Neural progenitor cell (in vitro differentiated cells): Measurements from ENCODE around the gene IGF2. TPM values are rescaled to one million over a fixed set of nuclear protein-coding genes. Genes with fewer than 3 reads are reported as not detected.

Experiments used
- DNase-seq: peaks from one replicate; pipeline ENCODE4 v3.0.0-alpha.2; 2016; ENCODE audit warnings: low spot score
- H2AFZ ChIP-seq: fragments of 200-600 bp; sonication (generic); replicated peaks from 2 replicates; pipeline ENCODE4 v1.6.1; 2016; ENCODE audit warnings: antibody characterized with exemption
- H3F3A ChIP-seq: fragments of 200-600 bp; sonication (generic); 2 replicates; pipeline ENCODE4 v1.6.1; 2016; ENCODE audit warnings: antibody characterized with exemption, low read depth
- H3K27ac ChIP-seq: fragments of 200-600 bp; sonication (generic); 2 replicates; pipeline ENCODE4 v1.5.1; 2016; ENCODE audit warnings: mild to moderate bottlenecking
- H3K27me3 ChIP-seq: fragments of 200-600 bp; sonication (generic); 2 replicates; pipeline ENCODE4 v1.6.1; 2016; ENCODE audit warnings: mild to moderate bottlenecking, moderate library complexity
- H3K36me3 ChIP-seq: fragments of 200-600 bp; sonication (generic); 2 replicates; pipeline ENCODE4 v1.5.1; 2016
- H3K4me1 ChIP-seq: fragments of 200-600 bp; sonication (generic); 2 replicates; pipeline ENCODE4 v1.6.1; 2016; ENCODE audit warnings: mixed run types
- H3K4me2 ChIP-seq: fragments of 200-600 bp; sonication (generic); 2 replicates; pipeline ENCODE4 v1.6.1; 2016
- H3K4me3 ChIP-seq: fragments of 200-600 bp; sonication (generic); 2 replicates; pipeline ENCODE4 v1.5.1; 2016
- H3K79me2 ChIP-seq: fragments of 200-600 bp; sonication (generic); 2 replicates; pipeline ENCODE4 v1.6.1; 2016; ENCODE audit warnings: low read depth
- H3K9ac ChIP-seq: fragments of 200-600 bp; sonication (generic); 2 replicates; pipeline ENCODE4 v1.6.1; 2016
- H3K9me3 ChIP-seq: fragments of 200-600 bp; sonication (generic); 2 replicates; pipeline ENCODE4 v1.5.1; 2016; ENCODE audit warnings: low read depth
- H4K20me1 ChIP-seq: fragments of 200-600 bp; sonication (generic); 2 replicates; pipeline ENCODE4 v1.6.1; 2016; ENCODE audit warnings: low read depth
- H3K27ac Mint-ChIP-seq: 3 replicates; pipeline ENCODE4 v1.8.0; 2021; ENCODE audit warnings: mixed read lengths
- H3K27me3 Mint-ChIP-seq: 2 replicates; pipeline ENCODE4 v1.8.0; 2022; ENCODE audit warnings: low read depth, mild to moderate bottlenecking, inconsistent platforms, moderate library complexity, mixed read lengths; ENCODE audit not compliant: insufficient read depth
- H3K36me3 Mint-ChIP-seq: 3 replicates; pipeline ENCODE4 v1.8.0; 2021; ENCODE audit warnings: mixed read lengths
- H3K4me1 Mint-ChIP-seq: 3 replicates; pipeline ENCODE4 v1.8.0; 2021; ENCODE audit warnings: mixed read lengths
- H3K4me3 Mint-ChIP-seq: 3 replicates; pipeline ENCODE4 v1.8.0; 2021; ENCODE audit warnings: mild to moderate bottlenecking, moderate library complexity, mixed read lengths
- H3K9me3 Mint-ChIP-seq: 3 replicates; pipeline ENCODE4 v1.8.0; 2020; ENCODE audit warnings: mixed read lengths
- EZH2 ChIP-seq: fragments of 200-600 bp; sonication (generic); IDR thresholded peaks from 2 replicates; pipeline ENCODE4 v1.6.1; 2017; ENCODE audit warnings: antibody characterized with exemption, mild to moderate bottlenecking, moderate library complexity
- EZH2phosphoT487 ChIP-seq: fragments of 200-600 bp; sonication (generic); IDR thresholded peaks from 2 replicates; pipeline ENCODE4 v1.6.1; 2017; ENCODE audit warnings: antibody characterized with exemption
- microRNA counts: library from miRNA; unstranded; fragments of <30 nt; microRNA quantifications from one replicate; lab custom pipeline; 2016
- microRNA-seq: library from miRNA; unstranded; fragments of <30 nt; microRNA quantifications from one replicate; pipeline ENCODE4, GENCODE V29; 2016
- small RNA-seq: library from RNA; depleted of rRNA; stranded (forward); fragments of <200 nt; gene quantifications from one replicate; pipeline ENCODE3, GENCODE V24; 2015
- total RNA-seq: library from RNA; depleted of rRNA; stranded (reverse); fragments of >200 nt; gene quantifications from 2 replicates; pipeline ENCODE4 v1.2.3, GENCODE V29; 2015; ENCODE audit warnings: low replicate concordance
- TF ChIP-seq, protein P1 (sequence below): fragments of 200-600 bp; sonication (generic); IDR thresholded peaks from 2 replicates; pipeline ENCODE4 v1.5.1; 2017; ENCODE audit warnings: antibody characterized with exemption, mild to moderate bottlenecking

IGF2 gene
- total RNA-seq, 1 donor from 2014 or later, result 0.45 TPM

DNA sequence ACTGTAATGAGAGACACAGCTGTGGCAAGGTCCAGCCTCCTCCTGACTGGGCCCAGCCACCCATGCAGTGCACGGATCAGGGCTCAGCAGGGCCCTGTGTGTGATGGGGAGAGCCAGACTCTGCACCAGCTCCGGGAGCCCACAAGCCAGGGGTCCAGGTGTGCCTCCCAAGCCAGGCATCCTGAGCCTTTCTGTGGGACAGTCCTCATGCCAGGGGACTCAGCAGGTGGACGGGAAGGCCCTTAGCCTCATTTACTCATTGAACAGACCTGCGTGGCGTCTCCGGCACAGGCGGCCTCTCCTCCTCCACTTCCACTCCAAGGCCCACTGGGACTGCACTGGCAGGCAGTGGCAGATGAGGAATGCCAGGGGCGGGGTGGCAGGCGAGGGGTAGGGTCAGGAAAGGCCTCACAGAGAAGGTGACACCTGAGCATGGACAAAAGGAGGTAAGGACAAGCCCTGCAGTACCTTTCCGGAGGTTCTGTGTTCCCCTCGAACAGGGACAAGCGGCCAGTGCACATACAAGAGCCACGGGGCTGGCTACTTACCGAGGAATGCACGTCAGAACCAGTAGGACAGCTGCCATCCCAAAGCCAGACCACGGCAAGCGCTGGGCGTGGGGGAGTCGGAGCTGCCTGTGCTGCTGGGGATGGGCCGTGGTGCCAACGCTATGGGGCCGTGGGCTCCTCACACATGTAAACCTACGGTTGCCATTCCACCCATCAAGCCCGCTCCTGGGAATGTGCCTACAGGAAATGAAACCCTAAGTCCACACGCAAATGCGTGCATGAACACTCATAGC lies 52.7 kb downstream of the IGF2 start:
- Histone ChIP-seq H3K4me1 (no peaks in the 10 kb centered on the region), H3F3A (no peaks in the 10 kb centered on the region), H2AFZ (no peak overlapping the region), H3K4me3 (no peak overlapping the region), H3K9ac (no peak overlapping the region), H3K27ac (no peak overlapping the region), H3K36me3 (no peaks in the 10 kb centered on the region), H3K4me2 (no peak overlapping the region), H4K20me1 (no peaks in the 10 kb centered on the region), H3K9me3 (no peaks in the 10 kb centered on the region), H3K27me3 (no peaks in the 10 kb centered on the region), H3K79me2 (no peaks in the 10 kb centered on the region)
- Mint-ChIP-seq H3K9me3 (peaks cover 16% of the 10 kb centered on the region), H3K27me3 (peaks cover 14% of the 10 kb centered on the region), H3K4me3 (no peak overlapping the region), H3K27ac (peak overlapping the region; percentile 24), H3K4me1 (no peaks in the 10 kb centered on the region), H3K36me3 (peaks cover 2% of the 10 kb centered on the region)
- TF ChIP-seq EZH2phosphoT487 (no peak), EZH2 (no peak)
- TF ChIP-seq, protein P1, sequence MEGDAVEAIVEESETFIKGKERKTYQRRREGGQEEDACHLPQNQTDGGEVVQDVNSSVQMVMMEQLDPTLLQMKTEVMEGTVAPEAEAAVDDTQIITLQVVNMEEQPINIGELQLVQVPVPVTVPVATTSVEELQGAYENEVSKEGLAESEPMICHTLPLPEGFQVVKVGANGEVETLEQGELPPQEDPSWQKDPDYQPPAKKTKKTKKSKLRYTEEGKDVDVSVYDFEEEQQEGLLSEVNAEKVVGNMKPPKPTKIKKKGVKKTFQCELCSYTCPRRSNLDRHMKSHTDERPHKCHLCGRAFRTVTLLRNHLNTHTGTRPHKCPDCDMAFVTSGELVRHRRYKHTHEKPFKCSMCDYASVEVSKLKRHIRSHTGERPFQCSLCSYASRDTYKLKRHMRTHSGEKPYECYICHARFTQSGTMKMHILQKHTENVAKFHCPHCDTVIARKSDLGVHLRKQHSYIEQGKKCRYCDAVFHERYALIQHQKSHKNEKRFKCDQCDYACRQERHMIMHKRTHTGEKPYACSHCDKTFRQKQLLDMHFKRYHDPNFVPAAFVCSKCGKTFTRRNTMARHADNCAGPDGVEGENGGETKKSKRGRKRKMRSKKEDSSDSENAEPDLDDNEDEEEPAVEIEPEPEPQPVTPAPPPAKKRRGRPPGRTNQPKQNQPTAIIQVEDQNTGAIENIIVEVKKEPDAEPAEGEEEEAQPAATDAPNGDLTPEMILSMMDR, result no peak
- no peak for DNase-seq

DNA sequence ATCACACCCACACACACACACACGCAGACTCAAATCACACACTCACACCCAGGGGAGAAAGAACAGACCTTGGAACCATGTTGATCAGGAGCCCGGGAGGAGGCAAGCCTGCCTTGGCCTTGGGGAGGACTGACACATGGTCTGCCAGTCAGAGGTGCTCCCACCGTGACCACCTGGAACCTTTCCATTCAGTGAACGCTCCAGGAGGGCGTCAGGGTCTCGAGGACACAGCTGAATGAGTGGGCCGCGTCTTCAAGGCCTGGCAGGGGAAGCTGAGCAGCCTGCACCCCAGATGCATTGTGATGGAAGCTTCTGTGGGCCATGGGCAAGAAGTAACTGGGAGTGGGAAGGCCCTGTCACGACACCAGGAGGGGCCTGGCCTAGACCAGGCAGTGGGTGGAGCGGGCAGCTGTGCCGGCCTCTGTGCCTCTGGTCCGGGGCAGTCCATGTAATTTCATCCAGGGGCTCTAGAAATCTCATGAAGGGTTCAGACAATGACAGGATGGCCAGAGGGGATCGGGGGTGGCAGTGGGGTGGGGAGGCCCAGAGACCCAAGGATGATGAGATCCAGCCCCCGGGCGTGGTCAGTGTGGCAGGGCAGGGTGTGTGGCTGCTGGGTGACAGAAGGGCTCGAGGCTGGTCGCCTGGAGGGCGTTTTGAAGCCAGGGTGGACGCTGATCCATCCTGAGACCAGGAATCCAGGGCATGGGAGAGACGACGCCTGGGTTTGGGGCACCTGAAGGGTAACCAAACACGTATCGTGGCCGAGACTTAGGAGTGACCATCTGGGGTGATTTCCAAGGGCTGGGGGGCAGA lies 53.7 kb downstream of the IGF2 start:
- no peaks in the 10 kb centered on the region for H4K20me1 ChIP-seq
- no peak overlapping the region for H3K4me3 ChIP-seq
- Mint-ChIP-seq H3K27me3 (peaks cover 16% of the 10 kb centered on the region), H3K36me3 (peaks cover 2% of the 10 kb centered on the region), H3K4me3 (no peak overlapping the region), H3K27ac (no peak overlapping the region), H3K4me1 (no peaks in the 10 kb centered on the region), H3K9me3 (peaks cover 16% of the 10 kb centered on the region)
- no peaks in the 10 kb centered on the region for H3K4me1 ChIP-seq
- H3K79me2 ChIP-seq, result no peaks in the 10 kb centered on the region
- H2AFZ ChIP-seq, result no peak overlapping the region
- H3K27me3 ChIP-seq, result no peaks in the 10 kb centered on the region
- no peak for DNase-seq
- TF ChIP-seq EZH2 (no peak), EZH2phosphoT487 (no peak)
- TF ChIP-seq, protein P1, result no peak
- no peak overlapping the region for H3K27ac ChIP-seq
- no peak overlapping the region for H3K4me2 ChIP-seq
- no peaks in the 10 kb centered on the region for H3K36me3 ChIP-seq
- no peaks in the 10 kb centered on the region for H3F3A ChIP-seq
- H3K9ac ChIP-seq, result no peak overlapping the region
- H3K9me3 ChIP-seq, result no peaks in the 10 kb centered on the region

DNA sequence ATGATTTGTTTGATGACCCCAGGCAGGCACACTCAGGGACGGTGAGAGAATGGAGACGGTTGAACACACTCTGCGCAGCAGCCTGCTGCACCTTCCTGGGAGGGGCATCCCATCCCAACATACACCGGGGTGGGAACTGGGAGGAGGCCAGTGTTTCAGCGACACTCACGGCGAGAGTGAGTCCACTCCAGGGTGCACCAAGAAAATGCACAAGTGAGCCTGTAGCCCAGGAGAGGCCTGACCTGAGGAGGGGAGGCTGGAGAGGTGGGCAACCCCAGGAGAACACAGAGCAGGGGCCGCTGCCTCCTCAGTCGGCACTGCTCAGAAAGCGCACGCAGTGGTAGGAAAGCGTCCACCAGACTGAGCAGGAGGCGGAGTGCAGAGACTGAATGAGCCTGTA lies 54.5 kb downstream of the IGF2 start:
- Histone ChIP-seq H2AFZ (no peak overlapping the region), H3K9me3 (no peaks in the 10 kb centered on the region), H3K4me1 (no peaks in the 10 kb centered on the region), H3K27me3 (no peaks in the 10 kb centered on the region), H3K4me3 (no peak overlapping the region), H3K79me2 (no peaks in the 10 kb centered on the region), H3K36me3 (no peaks in the 10 kb centered on the region), H4K20me1 (no peaks in the 10 kb centered on the region), H3K4me2 (no peak overlapping the region), H3F3A (no peaks in the 10 kb centered on the region), H3K27ac (no peak overlapping the region), H3K9ac (no peak overlapping the region)
- no peak overlapping the region for H3K27ac Mint-ChIP-seq
- peaks cover 16% of the 10 kb centered on the region for H3K27me3 Mint-ChIP-seq
- TF ChIP-seq, protein P1, result no peak
- TF ChIP-seq EZH2phosphoT487 (no peak), EZH2 (no peak)
- peaks cover 16% of the 10 kb centered on the region for H3K9me3 Mint-ChIP-seq
- DNase-seq, result no peak
- no peaks in the 10 kb centered on the region for H3K4me1 Mint-ChIP-seq
- H3K4me3 Mint-ChIP-seq, result no peak overlapping the region
- H3K36me3 Mint-ChIP-seq, result peaks cover 2% of the 10 kb centered on the region

MicroRNAs within 50 kb of the gene (microRNA counts, 767-probe panel; counts per million panel counts)
- microRNA hsa-miR-483-3p (lab: Ali Mortazavi, UCI), result 460 counts per million, percentile 90 among the panel's probes with 10 or more counts
- microRNA hsa-miR-483-5p (lab: Ali Mortazavi, UCI), result 460 counts per million, percentile 90 among the panel's probes with 10 or more counts

Small RNAs within 50 kb of the gene (microRNA-seq; reads per million reads assigned to microRNA genes)
- gene MIR4686 (not detected), gene MIR483 (16.9 reads per million, percentile 48 among the genes with 10 or more reads in this experiment)

Small RNAs within 50 kb of the gene (small RNA-seq; reads per million reads assigned to genes)
- gene MIR4686 (not detected), gene MIR483 (not detected)

Other genes with a start within 250 kb of the IGF2 start
- gene PRR33, start 247.5 kb downstream of the IGF2 start, total RNA-seq, result not detected in 2 replicates
- 0.40 and 0.92 TPM in 2 replicates for gene TNNT3, start 219.7 kb downstream of the IGF2 start, total RNA-seq
- 43.2 and 82.1 TPM in 2 replicates for gene MRPL23, start 192.1 kb downstream of the IGF2 start, total RNA-seq
- not detected in 2 replicates for gene H19, start 141.5 kb downstream of the IGF2 start, total RNA-seq
- gene INS, start 21.8 kb upstream of the IGF2 start, total RNA-seq, result not detected in 2 replicates
- gene TH, start 32.4 kb upstream of the IGF2 start, total RNA-seq, result 2.0 and 6.2 TPM in 2 replicates
- gene ASCL2, start 131.2 kb upstream of the IGF2 start, total RNA-seq, result 2.2 TPM in 1 of 2 replicates, not detected in the other
- 0.19 TPM in 1 of 2 replicates, not detected in the other for gene C11orf21, start 162.5 kb upstream of the IGF2 start, total RNA-seq
- 0.19 TPM in 1 of 2 replicates, not detected in the other for gene TSPAN32, start 162.6 kb upstream of the IGF2 start, total RNA-seq
- 87.6 and 181 TPM in 2 replicates for gene CD81, start 237.9 kb upstream of the IGF2 start, total RNA-seq